Activated T-helper 1 cell treated with anti-CD3 and anti-CD28 coated beads, Interleukin-2, amount 50 U/mL, for 16 hours (primary cell): ENCODE data around the gene SMIM20.
A peak's percentile ranks its signal among the peaks of the same experiment; 100 is the strongest.

Source experiments
- DNase-seq, 2 donors: peaks; one replicate each; pipeline ENCODE4 v3.0.0-alpha.2; 2020; ENCODE audit warnings: low read depth in 1 of 2, low spot score in 1 of 2

The SMIM20 gene

GRCh38 chr4:25925486-25926201 lies 11.6 kb downstream of the SMIM20 start:
- no peak for DNase-seq

DNA sequence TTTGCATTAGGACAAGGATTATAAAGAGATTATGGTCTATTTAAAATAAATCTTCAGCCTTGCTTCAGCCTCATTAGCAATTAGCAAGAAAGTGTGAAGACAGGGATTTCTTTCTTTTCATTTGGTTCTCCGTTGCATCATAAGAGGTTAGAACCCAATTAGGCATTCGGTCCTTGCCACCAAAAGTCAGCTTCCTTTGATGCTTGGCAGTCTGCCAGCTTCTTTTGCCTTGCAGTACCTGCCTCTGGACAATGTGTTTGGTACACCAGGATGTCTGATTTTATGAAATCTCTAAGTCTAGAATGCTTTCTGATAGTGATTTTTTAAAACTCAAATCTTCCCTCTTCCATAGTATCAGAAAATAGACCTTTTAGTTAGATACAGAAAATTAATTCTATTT lies 12.4 kb downstream of the SMIM20 start:
- no peak for DNase-seq

DNA sequence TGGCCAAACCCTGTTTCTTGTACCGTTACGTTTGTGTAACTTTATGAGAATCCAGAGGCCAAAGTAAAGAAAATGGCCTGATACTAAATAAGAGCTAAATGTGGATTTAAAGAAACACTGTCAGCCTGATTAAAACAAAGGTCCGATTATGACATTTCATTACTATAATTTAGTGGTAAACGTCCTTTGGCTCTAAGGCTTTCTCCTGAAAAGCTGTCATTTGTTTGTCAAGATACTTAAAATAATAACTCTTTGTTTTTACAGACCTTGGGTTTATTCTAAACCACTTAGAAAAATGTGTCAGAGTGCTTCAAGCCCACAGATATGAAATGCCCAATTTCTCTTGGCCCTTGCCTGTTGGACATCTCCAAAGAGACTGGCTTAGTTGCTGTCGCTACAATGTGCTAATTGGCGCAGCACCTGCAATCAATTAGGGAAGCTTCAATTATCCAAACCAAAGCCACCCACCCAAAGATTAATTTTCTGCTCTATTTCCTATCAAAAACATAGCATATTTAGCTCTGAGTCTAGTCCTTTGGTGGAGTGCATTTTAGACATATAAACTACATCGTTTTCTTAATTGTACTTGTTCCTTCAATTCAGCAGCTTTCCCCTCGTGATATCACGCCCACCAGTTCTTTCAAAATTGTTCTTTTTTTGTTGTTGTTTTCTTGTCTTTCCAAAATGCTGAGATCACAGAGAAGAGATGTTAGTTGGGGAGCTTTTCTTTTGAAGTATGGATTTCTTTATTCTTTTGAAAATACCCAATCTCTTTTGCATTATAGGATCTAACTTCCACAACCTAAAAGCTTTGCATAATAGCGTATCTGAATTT lies 13.6 kb downstream of the SMIM20 start:
- no peak for DNase-seq

GRCh38 chr4:25928379-25929297 lies 14.6 kb downstream of the SMIM20 start:
- no peak for DNase-seq

DNA sequence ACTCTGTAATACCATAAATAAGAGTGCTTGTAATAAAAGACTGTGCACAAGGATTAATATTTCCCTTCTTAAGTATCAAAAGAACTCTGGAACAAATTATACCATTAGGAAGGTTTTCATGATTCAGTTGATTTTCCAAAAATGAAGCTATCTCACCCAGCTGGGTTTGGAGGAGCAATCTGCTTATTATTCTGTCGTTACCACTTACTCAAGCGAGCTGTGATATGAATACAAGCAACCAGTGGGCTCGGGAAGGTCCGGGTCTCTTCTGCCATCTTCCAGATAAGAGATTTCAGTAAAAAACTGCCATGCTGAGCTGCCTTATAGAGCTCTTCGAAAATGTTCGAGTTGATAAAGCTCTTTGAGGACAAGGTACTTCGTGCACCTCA lies 15.3 kb downstream of the SMIM20 start:
- no peak for DNase-seq

- DNase-seq = no peak
These were observed 16.8 kb downstream of the SMIM20 start for GRCh38 chr4:25930731-25931354.

GRCh38 chr4:25936696-25937095 lies 22.7 kb downstream of the SMIM20 start:
- DNase-seq = no peak

DNA sequence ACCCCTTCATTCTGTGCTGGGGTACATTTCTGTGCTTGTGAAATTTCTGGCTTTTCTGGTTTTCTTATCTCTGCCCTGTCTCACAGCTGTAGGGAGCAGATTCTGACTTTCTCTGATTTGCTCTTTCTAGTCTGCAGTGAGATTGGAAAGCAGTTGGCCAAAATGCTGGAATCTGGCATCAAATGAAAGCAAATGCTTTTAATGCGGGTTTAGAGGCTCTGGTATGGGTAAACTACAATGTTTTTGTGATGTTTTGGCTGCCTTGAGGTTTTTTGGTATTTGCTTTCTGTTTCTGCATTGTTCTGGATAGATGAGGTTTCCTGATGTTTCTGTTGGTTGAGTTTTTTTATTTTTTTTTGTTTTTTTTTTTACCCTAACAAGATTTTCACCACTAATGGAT lies 23.8 kb downstream of the SMIM20 start:
- no peak for DNase-seq

DNA sequence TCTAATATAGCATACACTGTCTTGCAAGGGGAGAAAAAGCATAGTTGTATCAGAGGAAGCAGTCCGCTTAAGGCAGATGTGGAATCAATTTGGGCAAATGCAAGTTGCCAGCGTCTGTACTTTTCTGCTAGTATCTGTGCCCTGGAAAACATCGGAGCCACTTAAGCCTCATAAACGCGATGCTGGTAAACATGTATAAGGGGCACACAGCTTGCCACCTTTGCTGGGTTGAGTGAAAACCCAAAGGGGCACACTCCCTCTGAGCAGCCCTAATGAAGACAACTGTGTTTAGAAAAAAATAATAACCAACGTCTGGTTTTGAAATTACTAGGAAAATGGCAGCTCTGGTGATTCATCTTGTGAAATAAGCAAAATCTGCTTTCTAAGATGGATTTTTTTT lies 24.3 kb downstream of the SMIM20 start:
- DNase-seq = no peak

GRCh38 chr4:25938787-25939186 lies 24.8 kb downstream of the SMIM20 start:
- DNase-seq = peak in 1 of 2 donors; percentile 4

DNA sequence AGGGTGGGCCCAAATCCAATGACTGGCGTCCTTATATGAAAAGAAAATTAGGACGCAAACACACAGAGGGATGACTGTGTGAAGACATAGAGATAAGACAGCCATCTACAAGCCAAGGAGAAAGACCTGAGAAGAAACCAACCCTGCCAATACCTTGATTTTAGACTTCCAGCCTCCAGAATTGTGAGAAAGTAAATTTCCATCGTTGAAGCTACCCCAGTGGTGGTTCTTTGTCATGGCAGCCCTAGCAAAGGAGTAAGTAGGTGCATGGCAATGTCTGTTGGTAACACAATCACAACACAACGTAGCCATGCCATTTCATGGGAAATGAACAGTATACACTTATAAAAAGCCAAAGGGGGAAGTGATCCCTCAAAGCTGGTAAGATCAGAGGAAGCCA lies 25.3 kb downstream of the SMIM20 start:
- no peak for DNase-seq

GRCh38 chr4:25941457-25942221 lies 27.6 kb downstream of the SMIM20 start:
- DNase-seq = no peak

DNA sequence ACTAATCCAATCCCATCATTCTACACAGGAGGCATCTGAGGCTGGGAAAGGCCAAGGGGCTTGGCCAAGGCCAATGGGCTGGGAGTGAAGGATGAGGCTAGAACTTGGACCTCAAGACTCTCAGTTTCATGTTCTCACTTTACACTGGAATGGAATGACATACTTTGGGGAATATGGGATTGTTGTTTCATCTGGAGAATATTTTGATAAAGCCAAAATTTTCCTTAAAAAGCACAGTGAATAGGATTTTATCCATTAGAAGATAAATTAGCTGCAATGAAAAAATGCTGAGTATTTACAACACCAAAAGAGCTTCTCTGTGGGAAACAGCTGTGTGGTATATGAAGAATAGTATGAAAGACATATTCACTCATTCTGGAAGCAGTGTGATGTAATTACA lies 29.3 kb downstream of the SMIM20 start:
- DNase-seq = no peak

GRCh38 chr4:25943805-25944204 lies 29.8 kb downstream of the SMIM20 start:
- no peak for DNase-seq

DNA sequence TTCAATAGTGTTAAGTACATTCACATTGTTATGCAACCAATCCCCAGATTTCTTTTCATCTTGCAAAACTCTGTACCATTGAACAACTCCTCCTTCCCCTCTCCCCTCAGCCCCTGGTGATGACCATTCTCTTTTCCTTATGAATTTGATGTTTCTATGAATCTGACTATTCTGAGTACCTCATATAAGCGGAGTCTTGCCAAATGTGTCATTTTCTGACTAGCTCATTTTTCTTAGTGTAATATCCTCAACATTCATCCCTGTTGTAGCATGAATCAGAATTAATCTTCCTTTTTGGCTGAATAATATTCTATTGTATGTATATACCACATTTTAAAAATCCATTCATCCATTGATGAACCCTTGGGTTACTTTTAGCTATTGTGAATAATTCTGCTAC lies 34.0 kb downstream of the SMIM20 start:
- DNase-seq = no peak

- no peak for DNase-seq
These were observed 35.2 kb downstream of the SMIM20 start for GRCh38 chr4:25949173-25949748.

- no peak for DNase-seq
These were observed 36.0 kb downstream of the SMIM20 start for GRCh38 chr4:25949994-25950393.

GRCh38 chr4:25950461-25951389 lies 36.7 kb downstream of the SMIM20 start:
- no peak for DNase-seq

DNA sequence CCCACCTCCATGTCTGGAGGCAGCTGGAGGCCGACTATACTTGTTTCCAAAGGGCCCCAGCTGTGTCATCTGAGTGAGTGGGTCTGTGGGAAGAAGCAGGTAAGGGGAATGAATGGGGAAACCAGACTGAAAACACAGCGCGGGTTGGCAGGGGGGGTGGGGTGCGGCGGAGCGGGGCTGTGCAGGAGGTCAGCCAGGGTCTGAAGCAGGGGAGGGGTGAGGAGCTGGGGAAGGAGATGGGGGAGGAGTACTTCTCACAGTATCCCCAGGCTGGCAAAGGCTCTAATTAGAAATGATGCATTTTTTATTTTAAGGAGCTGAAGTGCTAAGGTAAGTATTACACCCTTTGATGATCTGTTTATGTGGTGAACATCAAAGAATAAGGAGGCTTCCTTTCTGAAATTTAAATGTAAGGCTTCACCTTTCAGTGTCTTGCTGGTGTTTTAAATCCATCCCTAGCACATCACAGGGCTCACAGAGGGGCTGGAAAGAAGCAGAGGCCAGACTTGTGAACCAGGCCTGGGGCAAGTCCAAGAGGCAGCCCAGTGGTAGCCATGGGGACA lies 37.5 kb downstream of the SMIM20 start:
- no peak for DNase-seq
